CD4-positive, alpha-beta T cell (primary cell): ENCODE data around the gene FNDC3A. TPM values are rescaled to one million over a fixed set of nuclear protein-coding genes. Genes with fewer than 3 reads are reported as not detected.
"Not testable (repeated sequence)": the region's sequence is repeated elsewhere in the genome, so short reads cannot be mapped to it uniquely, and the experiment has no call there.

Experiments
- ATAC-seq: fragments of 200-7000 bp; cut with Tn5 transposase; one replicate; pipeline ENCODE4 v1.10.0; 2022; ENCODE audit warnings: mild to moderate bottlenecking; ENCODE audit not compliant: poor library complexity
- CTCF ChIA-PET: fragments of 350-600 bp; sonication (Branson Sonifier 250); formaldehyde crosslinking; loops from one replicate; lab custom pipeline; 2021; ENCODE audit warnings: antibody characterized with exemption, inconsistent platforms; lab: Charles Lee
- POLR2A ChIA-PET: fragments of 350-600 bp; sonication (Branson Sonifier 250); formaldehyde crosslinking; loops from one replicate; lab custom pipeline; 2021; ENCODE audit warnings: antibody characterized with exemption, inconsistent platforms; lab: Charles Lee
- DNase-seq, 14 experiments: peaks; one replicate each; pipeline ENCODE4 v3.0.0-alpha.2; 2013 to 2020; ENCODE audit warnings: mixed read lengths in 2 of 14
- H3K27ac ChIP-seq, 2 donors: one replicate each; pipeline versions ENCODE4 v1.5.1 to v1.7.0; 2013; ENCODE audit warnings: low read length in 2 of 2, low read depth in 1 of 2, mild to moderate bottlenecking in 1 of 2
- H3K27me3 ChIP-seq, 2 experiments: 1 replicate in 1 of 2; 2 replicates in 1 of 2; pipeline versions ENCODE4 v1.6.1 to v1.7.0; 2013; ENCODE audit warnings: low read length in 2 of 2, control low read depth in 1 of 2, mild to moderate bottlenecking in 1 of 2, moderate library complexity in 1 of 2; ENCODE audit not compliant: insufficient read depth in 2 of 2, control insufficient read depth in 1 of 2
- H3K36me3 ChIP-seq: one replicate; pipeline ENCODE4 v1.6.1; 2013; ENCODE audit warnings: low read length, control low read depth; ENCODE audit not compliant: insufficient read depth
- H3K4me1 ChIP-seq: one replicate; pipeline ENCODE4 v1.6.1; 2013; ENCODE audit warnings: low read length, control low read depth; ENCODE audit not compliant: insufficient read depth
- H3K4me3 ChIP-seq: one replicate; pipeline ENCODE4 v1.5.1; 2013; ENCODE audit warnings: mild to moderate bottlenecking, low read length, moderate library complexity
- H3K9me3 ChIP-seq, 2 experiments: 1 replicate in 1 of 2; 2 replicates in 1 of 2; pipeline versions ENCODE4 v1.6.1 to v1.7.0; 2013; ENCODE audit warnings: low read length in 2 of 2, mild to moderate bottlenecking in 2 of 2, control low read depth in 1 of 2, moderate library complexity in 1 of 2; ENCODE audit not compliant: control insufficient read depth in 1 of 2, insufficient read depth in 1 of 2
- H3K27ac Mint-ChIP-seq: one replicate; pipeline ENCODE4 v1.8.0; 2020; ENCODE audit warnings: mixed read lengths
- H3K27me3 Mint-ChIP-seq: one replicate; pipeline ENCODE4 v1.8.0; 2021; ENCODE audit warnings: mixed read lengths
- H3K36me3 Mint-ChIP-seq: one replicate; pipeline ENCODE4 v1.8.0; 2021; ENCODE audit warnings: low read depth, mixed read lengths
- H3K4me1 Mint-ChIP-seq: one replicate; pipeline ENCODE4 v1.8.0; 2021; ENCODE audit warnings: low read depth, mixed read lengths
- H3K4me3 Mint-ChIP-seq: one replicate; pipeline ENCODE4 v1.8.0; 2020; ENCODE audit warnings: mild to moderate bottlenecking, mixed read lengths
- H3K9me3 Mint-ChIP-seq: one replicate; pipeline ENCODE4 v1.8.0; 2020; ENCODE audit warnings: mixed read lengths
- intact Hi-C, 2 experiments: fragments of 100-400 bp; cut with DNase I in 1 of 2; cut with micrococcal nuclease in 1 of 2; formaldehyde crosslinking; loops; one replicate each; pipeline versions ENCODE4 v1.15.1 to v1.9.0; 2023 to 2025; cut with DNase I, micrococcal nuclease
- total RNA-seq, 174 experiments: library from RNA in 2 of 174; stranded (reverse) in 2 of 174; gene quantifications; one replicate each; pipeline ENCODE4 v1.2.3 and lab custom pipeline; 2021 to 2026
- TF ChIP-seq, protein P1 (sequence below): fragments of 200-600 bp; IDR thresholded peaks from one replicate; pipeline ENCODE4 v1.8.0; 2022; ENCODE audit warnings: antibody characterized with exemption, mild to moderate bottlenecking

Gene FNDC3A
- total RNA-seq, 2 experiments from 2014 or later: 27.7 to 28.6 TPM

DNA sequence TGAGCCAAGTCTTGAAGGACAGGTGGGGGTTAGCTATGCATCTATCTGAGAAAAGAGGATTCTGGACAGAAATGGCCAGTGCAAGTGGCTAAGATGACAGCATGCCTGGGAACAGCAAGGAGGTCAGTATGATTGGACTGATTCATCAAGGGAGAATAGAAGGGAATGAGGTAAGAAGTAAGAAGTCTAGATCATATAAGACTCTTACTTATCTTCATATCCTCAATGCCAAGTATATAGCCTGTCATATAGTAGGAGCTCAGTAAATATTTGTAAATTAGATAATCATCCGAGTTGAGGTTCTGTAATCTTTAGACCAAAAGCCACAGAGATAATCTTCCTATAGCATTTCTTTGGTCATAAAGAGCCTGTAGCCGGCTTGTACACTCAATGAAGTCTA is 141.2 kb downstream of the FNDC3A start:
- no peak overlapping the region for H3K4me3 Mint-ChIP-seq
- ATAC-seq: no peak
- DNase-seq: no peak
- no peak overlapping the region for H3K27ac Mint-ChIP-seq
- POLR2A ChIA-PET: no interaction called here
- peaks cover 42% of the 10 kb centered on the region for H3K36me3 ChIP-seq
- no peak overlapping the region for H3K4me3 ChIP-seq
- H3K9me3 ChIP-seq: no peaks in the 10 kb centered on the region
- no peaks in the 10 kb centered on the region for H3K27me3 ChIP-seq
- peaks cover 63% of the 10 kb centered on the region for H3K4me1 Mint-ChIP-seq
- H3K27ac ChIP-seq: no peak overlapping the region
- TF ChIP-seq, protein P1, sequence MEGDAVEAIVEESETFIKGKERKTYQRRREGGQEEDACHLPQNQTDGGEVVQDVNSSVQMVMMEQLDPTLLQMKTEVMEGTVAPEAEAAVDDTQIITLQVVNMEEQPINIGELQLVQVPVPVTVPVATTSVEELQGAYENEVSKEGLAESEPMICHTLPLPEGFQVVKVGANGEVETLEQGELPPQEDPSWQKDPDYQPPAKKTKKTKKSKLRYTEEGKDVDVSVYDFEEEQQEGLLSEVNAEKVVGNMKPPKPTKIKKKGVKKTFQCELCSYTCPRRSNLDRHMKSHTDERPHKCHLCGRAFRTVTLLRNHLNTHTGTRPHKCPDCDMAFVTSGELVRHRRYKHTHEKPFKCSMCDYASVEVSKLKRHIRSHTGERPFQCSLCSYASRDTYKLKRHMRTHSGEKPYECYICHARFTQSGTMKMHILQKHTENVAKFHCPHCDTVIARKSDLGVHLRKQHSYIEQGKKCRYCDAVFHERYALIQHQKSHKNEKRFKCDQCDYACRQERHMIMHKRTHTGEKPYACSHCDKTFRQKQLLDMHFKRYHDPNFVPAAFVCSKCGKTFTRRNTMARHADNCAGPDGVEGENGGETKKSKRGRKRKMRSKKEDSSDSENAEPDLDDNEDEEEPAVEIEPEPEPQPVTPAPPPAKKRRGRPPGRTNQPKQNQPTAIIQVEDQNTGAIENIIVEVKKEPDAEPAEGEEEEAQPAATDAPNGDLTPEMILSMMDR: no peak
- H3K36me3 Mint-ChIP-seq: peaks cover 64% of the 10 kb centered on the region
- no peaks in the 10 kb centered on the region for H3K27me3 Mint-ChIP-seq
- peaks cover 5% of the 10 kb centered on the region for H3K4me1 ChIP-seq
- intact Hi-C loops: no loop called here
- H3K9me3 Mint-ChIP-seq: no peaks in the 10 kb centered on the region
- CTCF ChIA-PET: interaction anchor here (0.6 kb wide), 1 partner anchor 909 kb away, joined by 3 read pairs; no protein-coding TSS in a partner anchor

DNA sequence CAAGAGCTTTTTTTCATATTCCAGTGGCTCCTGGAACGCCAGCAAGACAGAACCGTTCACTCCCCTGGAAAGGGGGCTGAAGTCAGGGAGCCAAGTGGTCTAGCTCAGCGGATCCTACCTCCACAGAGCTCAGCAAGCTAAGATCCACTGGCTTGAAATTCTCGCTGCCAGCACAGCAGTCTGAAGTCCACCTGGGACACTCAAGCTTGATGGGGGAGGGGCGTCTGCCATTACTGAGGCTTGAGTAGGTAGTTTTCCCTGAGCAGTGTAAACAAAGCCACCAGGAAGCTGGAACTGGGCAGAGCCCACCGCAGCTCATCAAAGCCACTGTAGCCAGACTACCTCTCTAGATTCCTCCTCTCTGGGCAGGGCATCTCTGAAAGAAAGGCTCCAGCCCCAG is 142.7 kb downstream of the FNDC3A start:
- DNase-seq, H3K27me3 Mint-ChIP-seq, H3K9me3 Mint-ChIP-seq, ATAC-seq, CTCF ChIA-PET, intact Hi-C loops, H3K4me1 ChIP-seq, H3K27ac ChIP-seq, H3K9me3 ChIP-seq, H3K4me3 Mint-ChIP-seq, H3K4me3 ChIP-seq, H3K27ac Mint-ChIP-seq, POLR2A ChIA-PET, H3K27me3 ChIP-seq: not testable (repeated sequence)
- peaks cover 64% of the 10 kb centered on the region for H3K36me3 Mint-ChIP-seq
- H3K4me1 Mint-ChIP-seq: peaks cover 51% of the 10 kb centered on the region
- H3K36me3 ChIP-seq: peaks cover 42% of the 10 kb centered on the region

DNA sequence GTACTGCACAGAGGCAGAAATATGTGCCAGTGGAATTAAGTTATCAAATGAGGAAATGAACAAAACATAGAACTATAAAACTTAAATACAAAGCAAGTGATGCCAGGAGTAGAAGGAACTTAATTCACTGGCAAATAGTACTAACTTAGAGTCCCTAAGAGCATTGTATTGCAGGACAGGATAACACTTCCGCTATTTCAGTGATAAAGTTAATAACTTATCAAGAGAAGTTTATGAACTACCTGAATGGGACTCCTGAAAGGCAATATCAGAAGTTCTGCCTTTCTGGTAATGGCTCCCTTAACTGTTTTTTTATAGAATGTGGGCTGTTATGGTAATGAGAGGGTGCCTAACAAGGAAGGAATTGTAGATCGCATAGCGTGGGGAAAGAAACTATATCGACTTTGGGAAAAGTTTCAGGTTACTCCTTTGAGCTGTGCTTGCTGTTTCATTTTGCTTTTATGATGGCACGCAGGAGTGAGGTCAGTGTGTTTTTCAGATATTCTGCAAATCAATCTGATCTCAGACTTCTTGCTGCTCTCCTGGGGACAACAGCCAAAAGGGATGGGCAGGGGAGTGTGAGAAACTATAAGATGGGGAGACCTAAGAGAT is 149.1 kb downstream of the FNDC3A start:
- Histone ChIP-seq H3K27ac (no peak overlapping the region), H3K27me3 (no peaks in the 10 kb centered on the region), H3K36me3 (peaks cover 3% of the 10 kb centered on the region), H3K9me3 (no peaks in the 10 kb centered on the region), H3K4me3 (no peak overlapping the region), H3K4me1 (peaks cover 2% of the 10 kb centered on the region)
- TF ChIP-seq, protein P1: no peak
- Mint-ChIP-seq H3K4me1 (peaks cover 18% of the 10 kb centered on the region), H3K27me3 (no peaks in the 10 kb centered on the region), H3K9me3 (peaks cover 2% of the 10 kb centered on the region), H3K4me3 (no peak overlapping the region), H3K36me3 (peaks cover 18% of the 10 kb centered on the region), H3K27ac (no peak overlapping the region)
- DNase-seq: no peak
- intact Hi-C loops: no loop called here
- CTCF ChIA-PET: interaction anchor here (1.6 kb wide), 1 partner anchor 8 kb away, joined by 4 read pairs; no protein-coding TSS in a partner anchor
- no peak for ATAC-seq
- POLR2A ChIA-PET: interaction anchor here (2.7 kb wide), 1 partner anchor 14 kb away, joined by 15 read pairs; no protein-coding TSS in a partner anchor
